Brain microvascular endothelial cell (primary cell): ENCODE data around the gene ALG6.

Experiments
- DNase-seq: peaks from one replicate; pipeline ENCODE4 v3.0.0-alpha.2; 2020
- H3K27ac ChIP-seq: fragments of 250-450 bp; sonication (Bioruptor Pico); 2 replicates; pipeline ENCODE4 v1.5.1; 2020; ENCODE audit warnings: mild to moderate bottlenecking, moderate library complexity
- H3K27me3 ChIP-seq: fragments of 250-450 bp; sonication (Bioruptor Pico); replicated peaks from 2 replicates; pipeline ENCODE4 v1.5.1; 2020; ENCODE audit warnings: mild to moderate bottlenecking
- H3K36me3 ChIP-seq: fragments of 250-450 bp; sonication (Bioruptor Pico); replicated peaks from 2 replicates; pipeline ENCODE4 v1.5.1; 2020; ENCODE audit warnings: mild to moderate bottlenecking
- H3K4me3 ChIP-seq: 2 replicates; pipeline ENCODE4 v1.5.1; 2011; ENCODE audit warnings: low read depth, mild to moderate bottlenecking, control low read depth, low read length, moderate library complexity
- CTCF ChIP-seq: IDR thresholded peaks from 2 replicates; pipeline ENCODE4 v1.5.1; 2011; ENCODE audit warnings: low read depth, mild to moderate bottlenecking, moderate library complexity, low read length, control low read depth, inconsistent platforms; ENCODE audit errors: missing control alignments
- in situ Hi-C: cut with HindIII; loops from 2 replicates; pipeline ENCODE4 v1.10.0; 2017; ENCODE audit warnings: low sequenced_read_pairs, low pct_ligation_motif_present

Gene ALG6

GRCh38 chr1:63324779-63325119 is 42.7 kb upstream of the ALG6 start:
- DNase-seq, result no peak
- H3K4me3 ChIP-seq, result peak overlapping the region; percentile 34
- no peak for TF ChIP-seq CTCF
- no peaks in the 10 kb centered on the region for H3K36me3 ChIP-seq
- in situ Hi-C loops, result no loop called here
- no peak overlapping the region for H3K27ac ChIP-seq
- peaks cover 83% of the 10 kb centered on the region for H3K27me3 ChIP-seq

GRCh38 chr1:63325279-63325985 is 42.0 kb upstream of the ALG6 start:
- in situ Hi-C loops, result no loop called here
- DNase-seq, result no peak
- no peak overlapping the region for H3K27ac ChIP-seq
- H3K36me3 ChIP-seq, result no peaks in the 10 kb centered on the region
- H3K4me3 ChIP-seq, result no peak overlapping the region
- H3K27me3 ChIP-seq, result peaks cover 84% of the 10 kb centered on the region
- TF ChIP-seq CTCF, result no peak

- in situ Hi-C loops, result no loop called here
- Histone ChIP-seq H3K4me3 (no peak overlapping the region), H3K27ac (no peak overlapping the region), H3K36me3 (no peaks in the 10 kb centered on the region), H3K27me3 (peaks cover 85% of the 10 kb centered on the region)
- no peak for DNase-seq
- no peak for TF ChIP-seq CTCF
Measured at GRCh38 chr1:63326106-63326472, 41.3 kb upstream of the ALG6 start.

GRCh38 chr1:63326473-63327380 is 40.7 kb upstream of the ALG6 start:
- H3K27me3 ChIP-seq, result peaks cover 82% of the 10 kb centered on the region

GRCh38 chr1:63327417-63328054 is 39.9 kb upstream of the ALG6 start:
- H3K4me3 ChIP-seq, result no peak overlapping the region
- in situ Hi-C loops, result no loop called here
- H3K27ac ChIP-seq, result no peak overlapping the region
- DNase-seq, result peak; percentile 52
- H3K27me3 ChIP-seq, result peaks cover 82% of the 10 kb centered on the region
- H3K36me3 ChIP-seq, result no peaks in the 10 kb centered on the region
- TF ChIP-seq CTCF, result peak; percentile 94

More at GRCh38 chr1:63326473-63327380, 40.7 kb upstream of the ALG6 start:
- H3K36me3 ChIP-seq, result no peaks in the 10 kb centered on the region
- no peak overlapping the region for H3K27ac ChIP-seq
- TF ChIP-seq CTCF, result no peak
- in situ Hi-C loops, result no loop called here
- peak overlapping the region; percentile 9 for H3K4me3 ChIP-seq
- DNase-seq, result no peak
